HG03378 (cell line): ENCODE results near the gene ZMYND19.
"Not testable (repeated sequence)": the region's sequence is repeated elsewhere in the genome, so short reads cannot be mapped to it uniquely, and the experiment has no call there.

Source experiments
- ATAC-seq: cut with Tn5 transposase; IDR thresholded peaks from one replicate; pipeline ENCODE4 v1.9.1; 2021; ENCODE audit warnings: mild to moderate bottlenecking, moderate library complexity; ENCODE audit not compliant: unreplicated experiment

The ZMYND19 gene

GRCh38 chr9:137534256-137535119, 55.8 kb downstream of the ZMYND19 start:
- ATAC-seq = no peak

- ATAC-seq = not testable (repeated sequence)
Measured at GRCh38 chr9:137532891-137533468, 57.3 kb downstream of the ZMYND19 start.
